GM06990 (cell line): Measurements from ENCODE around the gene BAZ2A.

Source experiments
- DNase-seq: peaks from one replicate; pipeline ENCODE4 v3.0.0-alpha.2; 2011; ENCODE audit not compliant: insufficient read length; ENCODE audit errors: extremely low read depth
- H3K27me3 ChIP-seq: replicated peaks from 2 replicates; pipeline ENCODE4 v1.6.0; 2011; ENCODE audit warnings: low read length; ENCODE audit not compliant: control insufficient read depth, insufficient read depth
- H3K36me3 ChIP-seq: 2 replicates; pipeline ENCODE4 v1.5.1; 2011; ENCODE audit warnings: low read length; ENCODE audit not compliant: control insufficient read depth, insufficient read depth
- H3K4me3 ChIP-seq: replicated peaks from 2 replicates; pipeline ENCODE4 v1.5.1; 2011; ENCODE audit warnings: low read depth, mild to moderate bottlenecking, control low read depth, low read length
- TF ChIP-seq, protein P1 (sequence below): IDR thresholded peaks from 2 replicates; pipeline ENCODE4 v1.5.1; 2011; ENCODE audit warnings: low read length, control low read depth, mild to moderate bottlenecking, inconsistent platforms; ENCODE audit not compliant: insufficient read depth, poor library complexity, severe bottlenecking

The BAZ2A gene

GRCh38 chr12:56641219-56641618, 11.1 kb upstream of the BAZ2A start:
- DNase-seq: no peak
- TF ChIP-seq, protein P1, sequence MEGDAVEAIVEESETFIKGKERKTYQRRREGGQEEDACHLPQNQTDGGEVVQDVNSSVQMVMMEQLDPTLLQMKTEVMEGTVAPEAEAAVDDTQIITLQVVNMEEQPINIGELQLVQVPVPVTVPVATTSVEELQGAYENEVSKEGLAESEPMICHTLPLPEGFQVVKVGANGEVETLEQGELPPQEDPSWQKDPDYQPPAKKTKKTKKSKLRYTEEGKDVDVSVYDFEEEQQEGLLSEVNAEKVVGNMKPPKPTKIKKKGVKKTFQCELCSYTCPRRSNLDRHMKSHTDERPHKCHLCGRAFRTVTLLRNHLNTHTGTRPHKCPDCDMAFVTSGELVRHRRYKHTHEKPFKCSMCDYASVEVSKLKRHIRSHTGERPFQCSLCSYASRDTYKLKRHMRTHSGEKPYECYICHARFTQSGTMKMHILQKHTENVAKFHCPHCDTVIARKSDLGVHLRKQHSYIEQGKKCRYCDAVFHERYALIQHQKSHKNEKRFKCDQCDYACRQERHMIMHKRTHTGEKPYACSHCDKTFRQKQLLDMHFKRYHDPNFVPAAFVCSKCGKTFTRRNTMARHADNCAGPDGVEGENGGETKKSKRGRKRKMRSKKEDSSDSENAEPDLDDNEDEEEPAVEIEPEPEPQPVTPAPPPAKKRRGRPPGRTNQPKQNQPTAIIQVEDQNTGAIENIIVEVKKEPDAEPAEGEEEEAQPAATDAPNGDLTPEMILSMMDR: no peak
- Histone ChIP-seq H3K4me3 (no peak overlapping the region), H3K27me3 (no peaks in the 10 kb centered on the region), H3K36me3 (peaks cover 19% of the 10 kb centered on the region)

DNA sequence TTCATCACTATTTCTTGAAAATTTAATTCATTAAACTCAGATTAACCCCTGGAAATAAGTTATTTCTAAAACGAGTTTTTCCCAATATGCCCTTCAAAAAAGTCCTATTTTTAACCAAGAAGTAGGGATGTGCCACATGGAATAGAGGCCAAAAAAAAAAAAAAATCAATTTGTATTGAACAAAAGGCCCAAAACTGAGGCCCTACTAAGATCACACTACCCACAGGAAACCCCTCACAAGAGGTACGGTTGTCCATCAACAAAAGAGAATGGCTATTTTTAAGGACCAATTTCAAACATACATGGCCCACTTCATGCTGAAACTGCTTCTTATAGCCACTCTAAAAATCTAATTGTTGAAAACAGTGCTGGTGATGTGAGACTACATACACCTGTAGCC, 7.5 kb upstream of the BAZ2A start:
- no peak for DNase-seq
- TF ChIP-seq, protein P1: no peak
- peaks cover 13% of the 10 kb centered on the region for H3K36me3 ChIP-seq

DNA sequence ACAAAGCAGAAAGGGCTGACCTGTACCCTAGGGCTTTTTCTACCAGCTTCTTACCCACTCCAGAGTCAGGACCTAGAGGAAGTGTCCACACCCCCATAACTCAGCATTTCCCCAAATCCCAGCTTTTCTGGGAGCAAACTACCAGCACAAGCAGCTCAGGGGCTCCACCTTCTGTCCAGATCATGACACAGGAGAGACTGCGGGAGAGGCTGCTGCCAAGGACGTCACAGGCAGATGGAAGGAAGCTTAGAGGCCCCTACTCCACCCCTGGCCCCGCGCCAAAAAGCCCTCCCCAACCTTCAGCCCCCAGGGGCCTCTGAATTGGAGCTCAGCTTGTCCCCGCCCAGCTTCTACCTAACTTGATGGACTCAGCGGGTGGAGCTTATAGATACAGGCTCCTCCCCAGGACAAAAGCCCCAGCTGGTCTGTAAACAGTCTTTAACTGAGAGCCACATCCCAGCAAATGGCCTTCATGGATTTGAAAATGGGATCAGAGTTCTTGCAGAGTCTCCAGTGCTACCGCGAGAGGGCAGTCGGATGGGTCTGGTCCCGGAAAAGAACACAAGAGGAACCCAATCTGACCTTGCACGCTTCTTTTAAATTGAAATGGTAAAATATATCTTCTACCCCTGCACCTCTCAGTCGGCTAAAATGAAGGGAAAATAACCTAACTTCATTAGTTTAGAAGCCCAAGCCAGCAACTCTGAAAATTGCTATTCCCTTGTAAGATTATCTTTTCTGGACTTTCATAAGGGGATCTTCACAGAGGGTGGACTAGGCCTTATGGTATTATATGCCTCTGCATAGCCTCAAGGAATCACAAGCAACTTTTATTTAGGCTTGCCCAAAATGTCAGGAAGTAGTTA, 6.8 kb upstream of the BAZ2A start:
- no peaks in the 10 kb centered on the region for H3K27me3 ChIP-seq
- DNase-seq: peak; percentile 92
- peaks cover 11% of the 10 kb centered on the region for H3K36me3 ChIP-seq

More for the DNA sequence above, 7.5 kb upstream of the BAZ2A start:
- Histone ChIP-seq H3K4me3 (no peak overlapping the region), H3K27me3 (no peaks in the 10 kb centered on the region)

DNA sequence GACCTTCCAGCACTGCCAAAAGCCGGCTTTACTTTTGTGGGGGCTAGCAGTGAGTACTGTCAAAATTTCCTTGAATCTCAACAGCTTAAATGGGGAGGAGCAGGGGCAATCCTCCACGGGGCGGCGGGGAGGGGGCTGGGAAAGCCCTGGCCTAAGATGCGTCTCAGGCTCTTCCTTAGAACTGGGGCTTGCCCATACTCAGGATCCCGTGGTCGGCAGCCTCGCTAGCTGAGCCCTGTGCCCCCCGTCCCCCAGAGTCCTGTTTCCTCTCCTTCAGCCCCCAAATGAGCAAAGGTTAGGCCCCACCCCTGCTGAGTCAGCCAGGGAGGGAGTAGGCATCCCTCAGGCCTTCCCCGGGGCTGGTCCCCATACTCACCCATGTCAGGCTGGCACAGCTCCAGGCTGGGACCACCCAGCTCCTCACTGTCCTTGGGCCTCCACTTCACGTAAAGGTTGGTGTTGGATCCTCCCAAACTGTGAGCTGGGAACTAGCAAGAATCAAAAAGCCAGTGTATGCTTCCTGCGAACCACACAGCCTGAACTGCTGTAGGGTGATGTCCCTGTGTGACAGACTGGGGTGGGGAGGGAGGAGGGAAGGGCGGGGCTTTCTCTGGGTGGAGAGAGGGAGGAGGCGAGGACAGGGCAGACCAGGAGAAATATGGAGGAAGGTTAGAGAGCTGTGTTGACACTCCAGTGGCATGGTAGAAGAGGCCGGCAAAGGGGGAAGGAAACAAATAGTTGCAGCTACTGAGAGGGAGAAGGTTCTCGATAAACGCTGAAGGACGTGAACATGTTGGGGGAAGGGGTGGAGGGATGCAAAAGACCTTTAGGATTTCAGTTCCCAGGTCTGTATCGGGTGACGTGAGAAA, 5.9 kb upstream of the BAZ2A start:
- Histone ChIP-seq H3K4me3 (peak overlapping the region; percentile 86), H3K36me3 (peaks cover 11% of the 10 kb centered on the region), H3K27me3 (no peaks in the 10 kb centered on the region)
- DNase-seq: peak; percentile 87
- TF ChIP-seq, protein P1: no peak

More for the DNA sequence above, 6.8 kb upstream of the BAZ2A start:
- H3K4me3 ChIP-seq: peak overlapping the region; percentile 86
- TF ChIP-seq, protein P1: peak; percentile 90

GRCh38 chr12:56634837-56635791, 5.0 kb upstream of the BAZ2A start:
- H3K36me3 ChIP-seq: peaks cover 9% of the 10 kb centered on the region
- peak; percentile 84 for DNase-seq
- H3K27me3 ChIP-seq: no peaks in the 10 kb centered on the region
- TF ChIP-seq, protein P1: peak; percentile 32
- peak overlapping the region; percentile 86 for H3K4me3 ChIP-seq
